GM21825 (cell line): ENCODE results near the gene URI1.

ENCODE experiments used
- ATAC-seq: cut with Tn5 transposase; IDR thresholded peaks from one replicate; pipeline ENCODE4 v1.9.1; 2021; ENCODE audit warnings: mild to moderate bottlenecking, moderate library complexity; ENCODE audit not compliant: unreplicated experiment

Gene URI1

DNA sequence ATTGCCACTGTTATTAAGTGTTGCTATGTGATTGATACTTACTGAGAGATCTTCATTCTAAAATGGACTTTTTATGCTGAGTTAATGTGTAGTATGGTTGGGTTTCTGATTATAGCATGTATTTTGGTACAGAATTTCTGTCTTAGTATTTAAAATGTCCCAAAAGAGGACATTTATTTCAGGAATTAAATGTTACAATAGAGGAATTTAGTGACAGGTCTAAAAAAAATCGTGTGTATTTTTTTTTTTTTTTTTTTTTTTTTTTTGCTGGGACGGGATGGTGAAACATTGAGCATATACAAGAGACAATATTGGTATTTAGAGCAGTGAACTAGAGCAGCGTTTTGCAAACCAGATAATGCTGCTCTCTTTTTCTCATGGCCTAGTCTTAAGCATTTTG is 27.9 kb downstream of the URI1 start:
- ATAC-seq: no peak

DNA sequence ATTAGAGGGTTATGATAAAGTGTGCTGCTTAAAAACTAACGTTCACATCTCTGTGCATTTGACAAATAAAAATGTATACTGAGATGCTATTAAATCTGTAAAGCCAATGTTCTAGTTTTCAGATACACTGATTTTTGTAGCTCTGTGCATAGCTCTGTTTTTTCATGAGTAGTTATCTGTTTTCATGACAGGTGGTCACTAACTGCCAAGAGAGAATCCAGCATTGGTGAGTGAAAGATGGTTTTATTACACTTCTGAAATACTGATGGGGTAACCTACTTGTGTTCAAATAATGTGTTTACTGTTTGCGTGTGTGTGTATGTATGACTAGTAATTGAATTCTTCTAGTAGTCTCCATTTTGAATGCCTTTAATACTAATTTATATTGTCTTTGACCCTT is 29.0 kb downstream of the URI1 start:
- no peak for ATAC-seq

DNA sequence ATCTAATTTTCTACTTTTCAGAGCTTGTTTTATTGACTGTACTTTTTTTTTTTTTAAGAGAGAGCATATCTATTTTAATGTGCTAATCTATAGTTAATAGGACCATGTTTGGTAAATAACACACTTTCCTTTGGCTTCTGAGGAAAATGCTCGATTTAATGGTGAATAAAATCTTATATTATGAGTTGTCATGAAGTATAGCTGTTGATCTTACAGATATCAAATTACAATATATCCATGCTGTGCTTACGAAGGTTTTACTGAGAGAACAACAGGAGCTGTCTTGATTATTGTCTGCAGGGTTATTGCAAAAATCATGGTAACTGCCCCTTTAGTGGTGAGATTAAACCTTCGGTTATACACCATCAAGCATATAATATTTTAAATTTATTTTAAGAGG is 29.6 kb downstream of the URI1 start:
- ATAC-seq: no peak

DNA sequence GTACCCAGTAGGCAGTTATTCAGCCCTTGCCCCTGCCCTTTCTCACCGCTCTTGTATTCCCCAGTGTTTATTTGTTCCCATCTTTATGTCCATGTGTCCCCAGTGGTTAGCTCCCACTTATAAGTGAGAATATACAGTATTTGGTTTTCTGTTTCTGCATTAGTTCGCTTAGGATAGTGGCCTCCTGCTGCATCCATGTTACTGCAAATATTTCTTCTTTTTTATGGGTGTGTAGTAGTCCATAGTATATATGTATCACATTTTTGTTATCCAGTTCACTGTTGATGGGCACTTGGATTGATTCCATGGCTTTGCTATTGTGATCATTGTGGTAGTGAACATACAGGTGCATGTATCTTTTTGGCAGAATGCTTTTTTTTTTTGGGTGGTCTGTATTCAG is 32.7 kb downstream of the URI1 start:
- ATAC-seq: no peak

DNA sequence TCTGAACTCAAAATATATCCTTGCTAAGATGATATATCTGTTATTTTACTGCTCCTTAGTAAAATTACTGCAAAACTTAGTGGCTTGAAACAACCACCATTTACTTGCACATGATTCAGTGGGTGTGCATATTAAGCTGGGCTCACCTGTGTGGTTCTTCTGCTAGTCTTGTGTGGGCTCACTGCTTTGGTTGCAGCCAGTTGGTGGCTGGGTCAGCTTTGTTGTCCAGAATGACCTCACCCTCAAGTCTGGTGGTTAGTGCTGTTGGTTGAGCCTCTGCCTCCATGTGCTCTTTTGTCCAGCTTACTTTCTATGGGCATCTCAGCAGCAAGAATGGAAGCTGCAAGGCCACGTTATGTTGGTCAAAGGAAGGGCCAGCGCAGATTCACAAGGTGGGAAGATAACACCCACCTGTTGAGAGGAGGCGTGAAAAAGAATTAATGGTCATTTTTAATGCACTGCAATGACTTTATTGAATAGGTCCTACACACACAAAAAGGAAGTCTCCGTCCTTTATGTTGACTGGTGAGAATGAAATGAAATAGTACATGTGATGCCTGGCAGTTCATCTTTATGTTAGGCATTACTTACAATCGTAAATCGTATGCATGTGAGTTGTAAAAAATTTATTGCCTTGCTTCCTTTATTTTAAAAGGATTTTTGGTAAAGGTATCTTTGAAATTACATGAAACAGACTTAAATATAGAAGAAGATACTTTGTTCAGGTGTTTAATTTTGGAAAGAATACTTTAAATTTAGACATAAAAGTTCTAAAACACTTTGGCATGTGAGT is 34.3 kb downstream of the URI1 start:
- no peak for ATAC-seq

DNA sequence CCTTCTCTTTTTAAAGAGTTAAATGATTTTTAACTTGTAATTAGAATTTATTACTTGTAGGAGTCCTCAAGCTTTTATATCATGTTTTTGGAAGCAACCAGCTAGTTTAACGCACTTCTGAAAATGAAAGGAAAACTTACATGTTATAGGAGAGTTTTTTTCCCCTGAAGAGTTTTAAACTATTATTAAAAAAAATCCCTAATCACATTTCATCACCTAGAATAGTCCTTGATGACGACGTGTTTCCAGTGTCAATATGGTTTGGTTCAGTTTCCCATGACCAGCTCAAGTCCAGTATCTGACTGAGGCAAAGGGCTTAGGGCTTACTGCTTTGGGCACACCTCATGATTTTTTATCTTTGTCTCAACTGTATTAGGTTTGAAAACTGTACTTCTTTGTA is 36.0 kb downstream of the URI1 start:
- no peak for ATAC-seq

DNA sequence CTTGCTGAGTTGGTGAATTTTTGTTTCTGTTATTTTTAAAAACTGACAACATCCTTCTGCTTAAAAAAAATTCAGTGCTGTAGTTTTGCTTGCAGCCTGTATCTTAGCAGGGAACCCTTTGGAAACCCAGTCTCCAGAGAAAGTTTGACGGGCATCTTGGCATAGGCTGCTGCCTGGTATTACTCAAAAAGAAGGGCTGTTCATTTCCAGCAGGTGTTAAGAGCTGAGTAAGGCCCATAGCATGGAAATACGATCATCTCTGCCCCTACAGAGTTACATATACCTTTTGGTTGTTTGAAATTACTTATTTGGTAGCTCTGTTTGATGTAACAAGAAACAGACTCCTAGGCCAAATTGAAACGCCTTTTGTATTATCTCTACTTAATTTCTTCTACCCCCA is 41.5 kb downstream of the URI1 start:
- no peak for ATAC-seq

DNA sequence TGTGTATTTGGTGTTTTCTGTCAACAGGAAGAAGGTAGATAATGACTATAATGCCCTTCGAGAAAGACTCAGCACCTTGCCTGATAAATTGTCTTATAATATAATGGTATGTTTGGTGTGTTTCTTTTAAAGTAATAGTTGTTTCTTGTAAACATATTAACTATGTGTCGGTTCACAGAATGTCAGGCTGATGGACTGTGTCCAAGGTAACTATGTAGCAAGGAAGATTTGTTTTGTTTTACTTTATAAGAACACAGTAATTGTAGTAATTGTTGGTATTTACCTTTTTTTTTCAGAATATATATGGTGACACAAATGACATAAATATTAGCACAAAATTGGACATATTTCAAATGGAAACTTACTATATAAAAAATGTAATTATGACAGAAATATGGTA is 43.2 kb downstream of the URI1 start:
- no peak for ATAC-seq

DNA sequence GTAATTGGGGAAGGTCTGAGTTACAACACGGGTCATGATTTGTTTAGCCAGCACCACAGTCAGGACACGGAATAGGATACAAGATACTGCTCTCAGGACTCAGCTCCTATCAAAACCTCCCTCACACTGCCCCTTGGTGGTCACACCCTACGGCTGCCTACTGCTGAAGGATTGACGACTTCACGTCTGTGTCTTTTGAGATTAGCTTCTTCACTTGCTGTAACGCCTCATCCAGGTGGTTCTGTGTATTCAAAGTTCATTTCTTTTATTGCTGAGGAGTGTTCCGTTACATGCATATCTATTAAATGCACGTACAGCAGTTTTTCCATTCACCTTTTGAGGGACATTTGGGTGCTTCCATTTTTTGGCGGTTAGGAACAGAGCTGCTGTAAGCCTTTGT is 46.3 kb downstream of the URI1 start:
- ATAC-seq: no peak

DNA sequence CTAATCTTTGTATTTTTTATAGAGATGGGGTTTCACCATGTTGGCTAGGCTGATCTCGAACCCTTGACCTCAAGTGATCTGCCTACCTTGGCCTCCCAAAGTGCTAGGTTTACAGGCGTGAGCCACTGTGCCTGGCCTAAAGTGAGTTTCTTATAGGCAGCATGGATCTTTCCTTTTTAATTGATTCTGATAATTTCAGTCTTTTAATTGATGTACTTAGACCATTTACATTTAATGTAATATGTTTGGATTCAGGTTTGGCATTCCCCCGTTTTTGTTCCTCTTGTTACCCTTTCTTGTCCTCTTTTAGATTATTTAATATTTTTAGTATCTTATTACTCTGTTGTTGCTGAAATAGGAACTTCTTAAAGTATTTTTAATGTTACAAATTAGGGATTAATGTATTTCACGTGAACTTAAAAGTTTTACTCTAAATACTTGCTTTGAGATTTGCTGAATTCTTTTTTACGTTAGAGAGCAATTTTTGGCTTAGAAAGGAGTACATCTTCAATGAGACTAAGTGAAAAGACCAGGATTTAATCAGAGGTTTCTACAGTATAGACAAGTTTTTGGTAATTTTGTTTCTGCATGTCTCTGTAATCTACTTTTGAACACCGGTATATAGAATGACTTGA is 50.3 kb downstream of the URI1 start:
- ATAC-seq: no peak

DNA sequence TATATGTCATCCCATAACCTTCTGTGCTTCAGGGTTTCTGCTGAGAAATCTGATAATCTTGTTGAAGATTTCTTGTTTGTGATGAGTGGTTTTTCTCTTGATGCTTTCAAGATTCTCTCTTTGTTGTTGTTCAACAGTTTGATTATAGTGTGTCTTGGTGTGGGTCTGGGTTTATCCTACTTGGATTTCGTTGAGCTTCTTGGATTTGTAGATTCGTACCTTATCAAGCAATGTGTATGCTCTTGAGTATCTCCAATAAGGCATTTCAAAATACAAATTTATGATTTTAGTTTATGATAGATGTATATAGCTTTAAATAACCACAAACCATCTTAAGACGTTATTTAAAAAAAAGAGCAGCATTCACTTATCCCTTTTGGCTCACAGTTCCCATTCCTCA is 57.5 kb downstream of the URI1 start:
- ATAC-seq: no peak

DNA sequence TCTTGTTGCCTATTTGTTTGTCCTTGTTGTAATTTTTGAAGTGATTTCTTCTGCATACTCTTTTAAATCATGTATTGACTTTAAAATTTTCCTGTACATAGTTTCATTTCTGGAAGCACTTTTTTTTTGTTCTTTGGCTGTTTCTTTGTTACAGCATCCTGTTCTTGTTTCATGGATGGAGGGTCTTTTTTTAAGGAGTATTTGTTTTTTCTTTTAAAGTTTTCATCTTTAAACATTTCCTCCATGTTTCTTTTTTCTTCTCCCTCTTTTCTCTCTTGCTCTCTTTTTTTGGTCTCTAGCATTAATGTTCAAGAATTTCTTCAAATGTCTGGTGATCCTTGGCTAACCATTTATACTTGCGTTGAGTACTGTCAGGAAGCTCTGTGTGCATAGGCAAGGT is 58.8 kb downstream of the URI1 start:
- no peak for ATAC-seq

DNA sequence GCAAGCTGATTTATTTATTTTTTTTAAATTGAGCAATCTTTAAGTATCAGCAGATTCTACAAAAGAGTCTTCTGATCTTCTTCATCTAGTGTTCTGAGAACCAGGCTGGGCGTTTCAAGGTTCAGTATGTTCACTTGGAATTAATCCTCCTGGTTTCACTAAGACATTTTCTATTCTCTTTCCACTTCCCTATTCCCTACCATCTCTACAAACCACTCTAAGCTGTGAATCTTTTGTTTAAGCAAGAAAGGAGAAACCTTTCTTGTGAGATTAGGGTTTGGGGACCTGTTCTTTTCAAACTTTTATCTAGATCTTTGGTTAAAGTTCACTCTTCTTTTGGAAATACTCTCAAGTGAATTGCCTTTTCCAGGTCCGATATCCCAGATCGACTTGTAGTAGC is 59.3 kb downstream of the URI1 start:
- no peak for ATAC-seq

DNA sequence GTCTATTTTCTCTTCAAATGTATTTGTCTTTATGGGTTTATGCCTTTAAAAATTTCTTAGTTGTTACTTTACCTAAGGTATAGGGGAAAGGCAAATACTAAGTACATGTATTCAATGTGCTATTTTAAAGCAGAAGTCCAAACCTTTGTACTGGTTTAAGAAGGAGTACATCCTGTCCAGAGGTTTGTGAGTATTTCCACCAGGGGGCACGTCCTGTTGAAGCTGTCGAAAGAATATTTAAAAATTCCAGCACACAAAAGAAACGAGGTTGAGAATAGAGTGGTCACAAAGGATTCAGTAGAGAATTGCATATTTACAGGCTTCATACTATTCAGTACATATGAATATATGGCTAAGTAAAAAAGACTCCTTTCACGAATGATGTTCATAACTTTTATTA is 59.8 kb downstream of the URI1 start:
- ATAC-seq: no peak

DNA sequence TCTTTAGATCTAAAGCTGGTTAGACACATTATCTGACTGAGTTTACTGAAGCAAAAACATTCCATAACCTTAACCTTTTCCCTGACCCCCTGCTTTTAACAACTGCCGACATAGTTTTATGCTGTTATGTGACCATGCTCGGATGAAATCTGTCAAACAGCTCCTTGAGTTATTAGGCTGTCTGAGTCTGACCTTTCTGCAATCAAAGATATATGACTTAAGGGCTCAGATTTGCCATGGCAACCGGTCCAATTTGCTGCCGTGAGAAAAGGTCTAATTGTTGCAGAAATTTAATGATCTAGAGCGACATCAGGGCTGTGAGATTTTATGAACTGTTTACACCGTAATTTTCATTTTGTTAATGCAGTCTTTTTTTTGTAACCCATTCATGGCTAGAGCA is 61.8 kb downstream of the URI1 start:
- ATAC-seq: no peak

DNA sequence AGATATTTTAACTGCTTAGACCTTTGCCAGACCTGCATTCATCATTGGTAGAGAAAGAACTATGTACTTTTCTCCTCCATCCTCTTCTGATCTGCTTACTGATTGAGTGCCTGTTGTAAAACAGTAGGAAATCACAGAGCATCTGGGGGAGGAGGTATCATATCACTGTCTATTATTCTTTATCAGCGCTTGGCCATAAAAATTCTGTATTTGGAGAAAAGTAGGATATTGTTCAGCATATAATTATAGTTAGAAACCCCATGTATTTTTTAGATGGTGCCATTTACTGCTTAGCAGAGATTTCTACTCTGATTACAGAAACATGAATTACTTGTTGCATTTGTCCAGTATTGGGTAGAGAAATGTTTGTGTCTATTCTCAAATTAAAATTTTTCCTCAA is 62.4 kb downstream of the URI1 start:
- ATAC-seq: no peak

DNA sequence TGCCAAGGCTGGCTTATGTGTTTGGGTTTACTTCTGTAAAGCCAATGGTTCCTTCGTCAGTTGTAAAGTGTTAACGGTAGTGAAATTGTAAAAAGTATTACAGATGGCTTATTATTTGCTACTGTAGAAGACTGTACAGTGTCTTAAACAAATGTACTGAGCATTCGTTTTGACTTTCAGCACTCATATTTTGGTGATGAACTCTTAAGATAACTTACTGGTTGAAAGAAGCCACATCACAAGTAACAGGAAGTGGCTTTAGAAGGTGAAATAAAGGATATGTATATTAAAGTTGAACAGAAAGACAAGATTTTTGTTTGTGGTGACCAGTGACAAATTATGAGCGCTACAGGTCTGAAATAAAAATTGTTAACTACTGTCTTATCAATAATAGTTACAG is 64.2 kb downstream of the URI1 start:
- no peak for ATAC-seq

DNA sequence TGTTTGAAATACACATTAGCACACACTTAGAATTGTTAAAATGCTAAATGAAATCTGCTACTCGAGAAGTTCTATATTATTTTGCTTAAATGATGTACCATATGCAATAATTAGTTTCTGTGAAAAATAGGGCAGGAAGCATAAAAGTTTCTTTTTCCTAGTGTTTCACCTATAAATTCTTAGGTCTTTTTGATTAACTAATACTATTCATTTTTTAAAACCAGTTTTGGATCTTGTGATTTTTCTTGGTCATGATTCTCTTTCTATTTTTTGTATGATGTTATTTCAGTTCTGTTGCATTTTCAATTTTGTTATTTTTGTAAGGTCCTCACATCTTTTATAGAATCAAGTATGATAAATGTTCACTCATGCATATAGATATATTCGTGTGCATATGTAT is 66.1 kb downstream of the URI1 start:
- ATAC-seq: no peak

DNA sequence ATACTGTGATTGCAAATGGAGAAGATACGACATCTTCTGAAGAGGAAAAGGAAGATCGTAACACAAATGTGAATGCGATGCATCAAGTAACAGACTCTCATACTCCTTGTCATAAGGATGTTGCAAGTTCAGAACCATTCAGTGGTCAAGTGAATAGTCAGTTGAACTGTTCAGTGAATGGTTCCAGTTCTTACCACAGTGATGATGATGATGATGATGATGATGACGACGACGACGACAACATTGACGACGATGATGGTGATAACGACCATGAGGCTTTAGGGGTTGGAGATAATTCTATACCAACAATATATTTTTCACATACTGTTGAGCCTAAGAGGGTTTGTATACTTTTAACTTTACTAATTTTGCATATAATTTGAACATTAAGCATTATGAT is 67.0 kb downstream of the URI1 start:
- ATAC-seq: no peak

DNA sequence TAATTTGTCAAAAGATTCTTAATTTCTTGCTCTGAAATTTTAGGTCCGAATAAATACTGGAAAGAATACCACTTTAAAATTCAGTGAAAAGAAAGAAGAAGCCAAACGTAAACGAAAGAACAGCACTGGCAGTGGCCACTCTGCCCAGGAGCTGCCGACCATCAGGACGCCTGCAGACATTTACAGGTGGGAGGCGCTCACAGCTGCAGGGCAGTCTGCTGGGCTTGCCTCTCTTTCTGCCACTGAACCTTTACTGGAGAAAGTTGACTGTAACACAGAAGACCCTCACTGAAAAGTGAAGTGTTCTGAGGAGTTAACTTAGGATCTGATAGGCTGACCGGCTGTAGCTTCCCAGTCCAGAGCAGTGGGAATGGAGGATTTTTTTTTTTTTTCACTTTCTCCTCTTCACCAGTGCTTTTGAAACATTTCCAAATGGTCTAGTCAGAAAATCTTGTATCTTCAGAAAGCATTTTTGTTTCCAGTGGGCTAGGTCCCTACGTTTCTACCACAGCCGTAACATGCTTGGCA is 69.1 kb downstream of the URI1 start:
- ATAC-seq: no peak

DNA sequence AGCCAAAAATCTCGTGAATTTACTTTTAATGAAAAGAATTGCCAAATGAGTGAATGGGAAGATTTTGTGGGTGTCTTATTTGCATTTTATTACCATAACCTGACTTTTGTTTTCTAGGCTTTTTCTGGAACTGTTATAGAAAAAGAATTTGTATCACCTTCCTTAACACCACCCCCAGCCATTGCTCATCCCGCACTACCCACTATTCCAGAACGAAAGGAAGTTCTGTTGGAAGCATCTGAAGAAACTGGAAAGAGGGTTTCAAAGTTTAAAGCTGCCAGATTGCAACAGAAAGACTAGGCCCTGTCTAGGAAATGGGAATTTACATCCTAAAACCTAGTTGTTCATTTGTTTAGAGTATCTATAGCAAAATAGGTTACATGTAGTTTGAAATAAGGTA is 72.7 kb downstream of the URI1 start:
- ATAC-seq: no peak

DNA sequence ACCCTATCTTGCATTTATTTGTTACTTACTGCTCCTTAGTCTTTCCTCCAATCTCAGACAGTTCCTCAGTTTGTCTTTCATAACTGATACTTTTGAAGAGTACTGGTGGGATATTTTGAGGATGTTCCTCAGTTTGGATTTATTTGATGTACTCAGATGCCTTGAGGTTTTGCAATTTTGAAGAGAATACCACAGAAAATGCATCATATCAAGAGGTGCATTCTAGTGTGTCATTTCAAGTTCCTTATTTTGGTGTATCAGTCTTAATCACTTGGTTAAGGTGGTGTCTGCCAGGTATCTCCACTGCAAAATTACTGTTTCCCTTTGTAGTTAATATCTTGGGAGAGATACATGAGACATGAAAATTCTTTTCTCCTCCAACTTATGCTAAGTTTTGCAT is 75.1 kb downstream of the URI1 start:
- ATAC-seq: no peak

DNA sequence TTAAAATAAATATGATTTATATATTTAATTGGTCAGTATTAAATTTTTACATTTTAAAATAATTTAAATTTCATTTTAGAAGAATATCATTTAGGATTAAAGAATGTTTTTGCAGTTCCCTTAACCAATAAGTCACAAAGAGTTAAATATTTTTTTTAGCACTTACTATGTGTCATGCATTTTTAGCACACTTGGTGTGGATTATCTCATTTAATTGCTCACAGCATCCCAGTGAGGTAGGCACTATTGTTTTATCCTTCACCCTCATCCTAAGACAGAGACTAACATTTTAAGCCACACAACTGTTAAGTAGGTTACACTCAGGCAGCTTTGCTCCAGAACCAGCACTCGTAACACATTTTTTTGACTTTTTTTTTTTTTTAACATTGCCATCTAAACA is 78.2 kb downstream of the URI1 start:
- no peak for ATAC-seq
